Right atrium auricular region (tissue), 2 donors: ENCODE results near the gene CHRDL2. TPM values are rescaled to one million over a fixed set of nuclear protein-coding genes. Genes with fewer than 3 reads are reported as not detected.
A peak's percentile ranks its signal among the peaks of the same experiment; 100 is the strongest.

Source experiments
- DNase-seq: peaks from one replicate; pipeline ENCODE4 v3.0.0-alpha.2; 2019; ENCODE audit warnings: low spot score
- H3K27ac ChIP-seq, 2 donors: fragments of 200-600 bp; sonication (generic); 1 replicate in 1 of 2; 2 replicates in 1 of 2; pipeline ENCODE4 v1.5.1; 2016 to 2019
- H3K27me3 ChIP-seq, 2 donors: fragments of 200-600 bp; sonication (generic); one replicate each; pipeline versions ENCODE4 v1.5.1 to v1.6.0; 2017 to 2019
- H3K36me3 ChIP-seq: fragments of 200-600 bp; sonication (generic); one replicate; pipeline ENCODE4 v1.5.1; 2016
- H3K4me1 ChIP-seq, 2 donors: fragments of 200-600 bp; sonication (generic); one replicate each; pipeline versions ENCODE4 v1.5.1 to v1.6.0; 2017 to 2019
- H3K4me3 ChIP-seq, 2 donors: fragments of 200-600 bp; sonication (generic); 1 replicate in 1 of 2; 2 replicates in 1 of 2; pipeline ENCODE4 v1.5.1; 2017 to 2019; ENCODE audit warnings: mild to moderate bottlenecking in 1 of 2, moderate library complexity in 1 of 2
- H3K9me3 ChIP-seq, 2 donors: fragments of 200-600 bp; sonication (generic); one replicate each; pipeline ENCODE4 v1.5.1; 2019
- total RNA-seq, 2 donors: library from RNA; depleted of rRNA; stranded (reverse); fragments of >200 nt; gene quantifications; one replicate each; pipeline ENCODE4 v1.1.0, GENCODE V29; 2016
- TF ChIP-seq, protein P1 (sequence below), 2 donors: fragments of 200-600 bp; sonication (generic); IDR thresholded peaks; one replicate each; pipeline ENCODE4 v1.5.1; 2019; ENCODE audit warnings: antibody characterized with exemption in 2 of 2

The CHRDL2 gene
- total RNA-seq, 2 donors from 2014 or later, result 2.0 to 4.2 TPM

DNA sequence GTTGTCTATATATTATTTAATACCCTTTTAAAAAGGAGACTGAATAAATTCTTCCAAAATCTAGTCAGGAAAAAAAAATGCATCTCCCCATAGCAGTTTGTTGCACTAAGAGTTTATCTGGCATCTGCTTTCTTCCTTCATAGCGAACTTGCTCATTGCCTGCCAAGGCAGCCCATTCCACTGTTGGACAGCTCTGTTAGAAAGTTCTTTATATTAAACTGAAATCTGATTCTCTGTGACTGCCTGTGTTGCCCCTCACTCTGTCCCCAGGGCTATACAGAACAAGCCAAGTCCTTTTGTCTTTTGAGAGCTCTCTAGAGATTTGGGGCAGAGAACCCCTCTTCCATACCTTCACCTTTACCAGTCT lies 3.3 kb upstream of the CHRDL2 start:
- Histone ChIP-seq H3K36me3 (no peaks in the 10 kb centered on the region), H3K4me1 (peaks cover 0 to 9% of the 10 kb centered on the region in 2 donors), H3K4me3 (no peak overlapping the region), H3K9me3 (no peaks in the 10 kb centered on the region), H3K27me3 (peaks cover 3 to 6% of the 10 kb centered on the region in 2 donors), H3K27ac (no peak overlapping the region)
- no peak for DNase-seq
- TF ChIP-seq, protein P1, sequence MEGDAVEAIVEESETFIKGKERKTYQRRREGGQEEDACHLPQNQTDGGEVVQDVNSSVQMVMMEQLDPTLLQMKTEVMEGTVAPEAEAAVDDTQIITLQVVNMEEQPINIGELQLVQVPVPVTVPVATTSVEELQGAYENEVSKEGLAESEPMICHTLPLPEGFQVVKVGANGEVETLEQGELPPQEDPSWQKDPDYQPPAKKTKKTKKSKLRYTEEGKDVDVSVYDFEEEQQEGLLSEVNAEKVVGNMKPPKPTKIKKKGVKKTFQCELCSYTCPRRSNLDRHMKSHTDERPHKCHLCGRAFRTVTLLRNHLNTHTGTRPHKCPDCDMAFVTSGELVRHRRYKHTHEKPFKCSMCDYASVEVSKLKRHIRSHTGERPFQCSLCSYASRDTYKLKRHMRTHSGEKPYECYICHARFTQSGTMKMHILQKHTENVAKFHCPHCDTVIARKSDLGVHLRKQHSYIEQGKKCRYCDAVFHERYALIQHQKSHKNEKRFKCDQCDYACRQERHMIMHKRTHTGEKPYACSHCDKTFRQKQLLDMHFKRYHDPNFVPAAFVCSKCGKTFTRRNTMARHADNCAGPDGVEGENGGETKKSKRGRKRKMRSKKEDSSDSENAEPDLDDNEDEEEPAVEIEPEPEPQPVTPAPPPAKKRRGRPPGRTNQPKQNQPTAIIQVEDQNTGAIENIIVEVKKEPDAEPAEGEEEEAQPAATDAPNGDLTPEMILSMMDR (IDR thresholded peaks at IDR 0.05), result no peak

- no peaks in the 10 kb centered on the region for H3K36me3 ChIP-seq
- peaks cover 3 to 6% of the 10 kb centered on the region in 2 donors for H3K27me3 ChIP-seq
- no peak overlapping the region for H3K27ac ChIP-seq
- H3K4me3 ChIP-seq, result peak overlapping the region in 1 of 2 donors; percentile 11
- TF ChIP-seq, protein P1 (IDR thresholded peaks at IDR 0.05), result no peak
- no peak for DNase-seq
- H3K9me3 ChIP-seq, result no peaks in the 10 kb centered on the region
- H3K4me1 ChIP-seq, result peaks cover 0 to 17% of the 10 kb centered on the region in 2 donors
Measured at GRCh38 chr11:74730571-74731260, 510 bp downstream of the CHRDL2 start.

DNA sequence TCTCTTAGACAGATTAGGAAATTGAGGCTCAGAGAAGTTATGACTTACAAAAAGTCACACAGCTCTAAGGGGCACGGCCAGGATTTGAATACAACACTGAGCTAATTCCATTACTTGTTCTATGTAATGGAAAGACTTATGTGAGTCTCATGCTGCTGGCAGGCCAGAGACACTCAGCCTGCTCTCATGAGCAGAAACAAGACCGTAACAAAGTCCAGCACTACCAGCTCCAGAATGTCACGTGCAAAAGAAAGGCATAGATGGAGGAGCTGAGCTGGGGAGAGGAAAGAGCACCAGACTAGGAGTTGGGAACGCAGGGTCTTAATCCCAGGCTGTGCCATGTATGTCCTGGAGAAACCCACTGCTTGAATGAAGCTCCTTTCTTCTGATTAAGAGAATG lies 1.8 kb downstream of the CHRDL2 start:
- Histone ChIP-seq H3K27ac (no peak overlapping the region), H3K4me1 (peaks cover 0 to 17% of the 10 kb centered on the region in 2 donors), H3K4me3 (no peak overlapping the region), H3K36me3 (no peaks in the 10 kb centered on the region), H3K9me3 (no peaks in the 10 kb centered on the region), H3K27me3 (peaks cover 3 to 6% of the 10 kb centered on the region in 2 donors)
- TF ChIP-seq, protein P1 (IDR thresholded peaks at IDR 0.05), result no peak
- DNase-seq, result no peak

GRCh38 chr11:74726547-74727182 lies 4.6 kb downstream of the CHRDL2 start:
- peak; percentile 76 for DNase-seq

DNA sequence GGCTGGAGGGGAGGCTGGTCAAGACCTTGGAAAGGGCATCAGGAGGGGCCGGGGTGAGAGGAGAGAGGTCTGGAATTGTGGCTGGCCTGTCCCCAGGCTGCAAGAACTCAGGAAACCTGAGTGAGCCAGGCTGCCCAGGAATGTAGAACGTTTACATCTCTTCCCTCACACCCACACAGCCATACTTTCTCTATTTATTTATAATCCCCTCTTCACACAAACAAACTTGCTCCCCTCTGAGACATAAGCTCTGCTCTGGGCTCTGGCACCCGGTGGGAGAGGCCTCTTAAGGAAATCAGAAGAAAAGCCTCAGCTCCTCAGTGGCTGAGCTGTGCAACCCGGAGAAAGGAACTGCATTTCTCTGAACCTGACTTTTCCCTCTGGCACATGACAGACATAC lies 5.5 kb downstream of the CHRDL2 start:
- Histone ChIP-seq H3K4me1 (peaks cover 0 to 17% of the 10 kb centered on the region in 2 donors), H3K9me3 (no peaks in the 10 kb centered on the region), H3K36me3 (no peaks in the 10 kb centered on the region), H3K4me3 (no peak overlapping the region), H3K27ac (no peak overlapping the region), H3K27me3 (no peaks in the 10 kb centered on the region)
- no peak for DNase-seq
- TF ChIP-seq, protein P1 (IDR thresholded peaks at IDR 0.05), result no peak

More at GRCh38 chr11:74726547-74727182, 4.6 kb downstream of the CHRDL2 start:
- H3K4me1 ChIP-seq, result peaks cover 0 to 16% of the 10 kb centered on the region in 2 donors
- peaks cover 0 to 3% of the 10 kb centered on the region in 2 donors for H3K27me3 ChIP-seq
- TF ChIP-seq, protein P1 (IDR thresholded peaks at IDR 0.05), result peak; percentile 96
- no peaks in the 10 kb centered on the region for H3K9me3 ChIP-seq
- H3K4me3 ChIP-seq, result no peak overlapping the region
- no peak overlapping the region for H3K27ac ChIP-seq
- no peaks in the 10 kb centered on the region for H3K36me3 ChIP-seq
